Body of pancreas (tissue), 4 donors: ENCODE measurements around the gene FXYD3. TPM values are rescaled to one million over a fixed set of nuclear protein-coding genes. Genes with fewer than 3 reads are reported as not detected.

Source experiments
- ATAC-seq: fragments of 150-250 bp; one replicate; pipeline ENCODE4 v1.9.1; 2016
- DNase-seq, 4 donors: peaks; one replicate each; pipeline ENCODE4 v3.0.0-alpha.2; 2019
- H3K27ac ChIP-seq, 4 donors: fragments of 200-600 bp; sonication (generic); 1 replicate in 3 of 4; 2 replicates in 1 of 4; pipeline versions ENCODE4 v1.5.1 to v1.6.1; 2016 to 2019; ENCODE audit warnings: mild to moderate bottlenecking in 1 of 4, mixed read lengths in 1 of 4, moderate library complexity in 1 of 4
- H3K27me3 ChIP-seq, 2 donors: fragments of 200-600 bp; sonication (generic); one replicate each; pipeline ENCODE4 v1.6.0; 2016; ENCODE audit warnings: mild to moderate bottlenecking in 1 of 2
- H3K36me3 ChIP-seq, 2 donors: fragments of 200-600 bp; sonication (generic); replicated peaks in 1 of 2; 2 replicates each; pipeline ENCODE4 v1.5.1; 2016; ENCODE audit warnings: low read depth in 2 of 2; ENCODE audit not compliant: insufficient read depth in 1 of 2
- H3K4me1 ChIP-seq: fragments of 200-600 bp; sonication (generic); one replicate; pipeline ENCODE4 v1.6.0; 2016
- H3K4me3 ChIP-seq, 2 donors: fragments of 200-600 bp; sonication (generic); 1 replicate in 1 of 2; 2 replicates in 1 of 2; pipeline ENCODE4 v1.5.1; 2016 to 2019
- H3K9me3 ChIP-seq, 3 donors: fragments of 200-600 bp; sonication (generic); 1 replicate in 2 of 3; 2 replicates in 1 of 3; pipeline ENCODE4 v1.5.1; 2016
- CTCF ChIP-seq, 7 experiments: fragments of 450-650 bp in 4 of 7; fragments of 200-600 bp in 3 of 7; sonication (generic) in 3 of 7; IDR thresholded peaks; one replicate each; pipeline ENCODE4 v1.5.1; 2016 to 2019; ENCODE audit warnings: antibody characterized with exemption in 7 of 7
- POLR2A ChIP-seq, 3 donors: fragments of 450-650 bp; IDR thresholded peaks; one replicate each; pipeline ENCODE4 v1.6.1; 2016; ENCODE audit warnings: antibody characterized with exemption in 3 of 3, mild to moderate bottlenecking in 2 of 3
- WGBS, 2 donors: methylation state at CpG; one replicate each; pipeline ENCODE4 v1.1.5; 2017; 5-methylcytosine and 5-hydroxymethylcytosine counted together
- intact Hi-C: fragments of 100-400 bp; cut with DNase I; formaldehyde crosslinking; loops from one replicate; pipeline ENCODE4 v1.15.1; 2023
- total RNA-seq, 2 donors: library from RNA; depleted of rRNA; stranded (reverse); fragments of >200 nt; gene quantifications; one replicate each; pipeline ENCODE4 v1.1.0, GENCODE V29; 2016

Gene FXYD3
- total RNA-seq, 2 donors from 2014 or later = 13.5 to 51.6 TPM

GRCh38 chr19:35120898-35121297 lies 5.3 kb downstream of the FXYD3 start:
- ATAC-seq = no peak

GRCh38 chr19:35122687-35123551 lies 7.3 kb downstream of the FXYD3 start:
- Histone ChIP-seq H3K4me1 (peaks cover 20% of the 10 kb centered on the region), H3K27ac (no peak overlapping the region), H3K27me3 (no peaks in the 10 kb centered on the region), H3K4me3 (no peak overlapping the region), H3K9me3 (no peaks in the 10 kb centered on the region), H3K36me3 (no peaks in the 10 kb centered on the region)
- no peak for TF ChIP-seq CTCF (IDR thresholded peaks at IDR 0.05)
- no peak for TF ChIP-seq POLR2A (IDR thresholded peaks at IDR 0.05)
- DNase-seq = no peak
- ATAC-seq = no peak
- 81 to 84% methylated on average over 7 to 19 of the region's 19 CpGs for WGBS, 2 donors
- intact Hi-C loops = no loop called here

More at GRCh38 chr19:35120898-35121297, 5.3 kb downstream of the FXYD3 start:
- Histone ChIP-seq H3K36me3 (no peaks in the 10 kb centered on the region), H3K27me3 (no peaks in the 10 kb centered on the region), H3K9me3 (no peaks in the 10 kb centered on the region), H3K4me1 (peaks cover 34% of the 10 kb centered on the region), H3K4me3 (no peak overlapping the region), H3K27ac (no peak overlapping the region)
- 70 to 74% methylated on average over 7 of the region's 7 CpGs for WGBS, 2 donors
- intact Hi-C loops = no loop called here
- DNase-seq = no peak
- TF ChIP-seq POLR2A (IDR thresholded peaks at IDR 0.05) (no peak), CTCF (IDR thresholded peaks at IDR 0.05) (no peak)

GRCh38 chr19:35123573-35123972 lies 8.0 kb downstream of the FXYD3 start:
- intact Hi-C loops = no loop called here
- no peaks in the 10 kb centered on the region for H3K9me3 ChIP-seq
- no peak for ATAC-seq
- WGBS, 2 donors = 76 to 88% methylated on average over 4 to 5 of the region's 5 CpGs
- H3K4me3 ChIP-seq = no peak overlapping the region
- DNase-seq = peak; percentile 35 to 81 (median 48)
- no peaks in the 10 kb centered on the region for H3K27me3 ChIP-seq
- peaks cover 20% of the 10 kb centered on the region for H3K4me1 ChIP-seq
- no peaks in the 10 kb centered on the region for H3K36me3 ChIP-seq
- TF ChIP-seq POLR2A (IDR thresholded peaks at IDR 0.05) (no peak), CTCF (IDR thresholded peaks at IDR 0.05) (no peak)
- peak overlapping the region in 1 of 4 donors; percentile 65 for H3K27ac ChIP-seq

- TF ChIP-seq POLR2A (IDR thresholded peaks at IDR 0.05) (peak in 2 of 3 donors; percentile 71 to 78), CTCF (IDR thresholded peaks at IDR 0.05) (no peak)
- Histone ChIP-seq H3K36me3 (no peaks in the 10 kb centered on the region), H3K4me1 (peaks cover 20% of the 10 kb centered on the region), H3K9me3 (no peaks in the 10 kb centered on the region), H3K4me3 (no peak overlapping the region), H3K27me3 (no peaks in the 10 kb centered on the region), H3K27ac (peak overlapping the region; percentile 60 to 66 (median 65))
- intact Hi-C loops = no loop called here
- 7 to 27% methylated on average over 7 to 42 of the region's 42 CpGs for WGBS, 2 donors
- ATAC-seq = peak; percentile 95
- DNase-seq = peak; percentile 91 to 98 (median 94)
Observed at GRCh38 chr19:35124098-35125060, 8.8 kb downstream of the FXYD3 start.
